Measurements from ENCODE around the gene AFAP1.

The AFAP1 gene

GRCh38 chr4:7970361-7970946 is 30.8 kb upstream of the AFAP1 start:
- Histone ChIP-seq H3K4me1 (ENCODE audit: insufficient read depth, low read length, poor library complexity, severe bottlenecking) (no peaks in the 10 kb centered on the region), H4K20me1 (ENCODE audit: insufficient read depth, low read length, poor library complexity, severe bottlenecking) (no peaks in the 10 kb centered on the region), H3K4me2 (ENCODE audit: low read depth, low read length, poor library complexity, severe bottlenecking) (no peak overlapping the region), H3K9me2 (replicated peaks; ENCODE audit: low read depth, low read length) (no peaks in the 10 kb centered on the region), H3K27me3 (ENCODE audit: insufficient read depth, low read length, poor library complexity, severe bottlenecking) (no peaks in the 10 kb centered on the region), H3K4me3 (ENCODE audit: low read length, poor library complexity, severe bottlenecking) (no peak overlapping the region), H3K79me2 (ENCODE audit: insufficient read depth, low read length) (no peaks in the 10 kb centered on the region), H3K9ac (ENCODE audit: low read depth, low read length, poor library complexity, severe bottlenecking) (no peak overlapping the region), H3K9me3 (ENCODE audit: insufficient read depth, low read depth, low read length) (no peaks in the 10 kb centered on the region; the same call in 1 of the 2 replicates), H3F3A (ENCODE audit: low read depth) (no peaks in the 10 kb centered on the region), H2AFZ (ENCODE audit: low read length) (no peak overlapping the region), H3K36me3 (ENCODE audit: insufficient read depth, low read length) (no peaks in the 10 kb centered on the region)
- TF ChIP-seq CTCF (conservative IDR thresholded peaks at IDR 0.05; ENCODE audit: low read length) (no peak), EZH2phosphoT487 (IDR thresholded peaks at IDR 0.05; ENCODE audit: borderline replicate concordance) (no peak)

- no peak overlapping the region for H2AFZ ChIP-seq (ENCODE audit: low read length)
- H4K20me1 ChIP-seq (ENCODE audit: insufficient read depth, low read length, poor library complexity, severe bottlenecking), result no peaks in the 10 kb centered on the region
- no peaks in the 10 kb centered on the region for H3F3A ChIP-seq (ENCODE audit: low read depth)
- H3K27me3 ChIP-seq (ENCODE audit: insufficient read depth, low read length, poor library complexity, severe bottlenecking), result no peaks in the 10 kb centered on the region
- H3K9ac ChIP-seq (ENCODE audit: low read depth, low read length, poor library complexity, severe bottlenecking), result no peak overlapping the region
- H3K4me3 ChIP-seq (ENCODE audit: low read length, poor library complexity, severe bottlenecking), result no peak overlapping the region
- no peak overlapping the region for H3K4me2 ChIP-seq (ENCODE audit: low read depth, low read length, poor library complexity, severe bottlenecking)
- no peaks in the 10 kb centered on the region for H3K36me3 ChIP-seq (ENCODE audit: insufficient read depth, low read length)
- no peaks in the 10 kb centered on the region for H3K9me2 ChIP-seq (replicated peaks; ENCODE audit: low read depth, low read length)
- H3K9me3 ChIP-seq (ENCODE audit: insufficient read depth, low read depth, low read length), result peaks cover 7% of the 10 kb centered on the region; the same call in 1 of the 2 replicates
- no peaks in the 10 kb centered on the region for H3K4me1 ChIP-seq (ENCODE audit: insufficient read depth, low read length, poor library complexity, severe bottlenecking)
- TF ChIP-seq EZH2phosphoT487 (IDR thresholded peaks at IDR 0.05; ENCODE audit: borderline replicate concordance) (no peak), CTCF (conservative IDR thresholded peaks at IDR 0.05; ENCODE audit: low read length) (no peak)
- no peaks in the 10 kb centered on the region for H3K79me2 ChIP-seq (ENCODE audit: insufficient read depth, low read length)
Measured at GRCh38 chr4:7968262-7968896, 28.7 kb upstream of the AFAP1 start.

GRCh38 chr4:7967501-7968261 is 28.0 kb upstream of the AFAP1 start:
- H3K4me2 ChIP-seq (ENCODE audit: low read depth, low read length, poor library complexity, severe bottlenecking), result no peak overlapping the region
- H3K9me3 ChIP-seq (ENCODE audit: insufficient read depth, low read depth, low read length), result peaks cover 14% of the 10 kb centered on the region; the same call in 1 of the 2 replicates
- H3K9ac ChIP-seq (ENCODE audit: low read depth, low read length, poor library complexity, severe bottlenecking), result no peak overlapping the region
- no peaks in the 10 kb centered on the region for H4K20me1 ChIP-seq (ENCODE audit: insufficient read depth, low read length, poor library complexity, severe bottlenecking)
- H3K9me2 ChIP-seq (replicated peaks; ENCODE audit: low read depth, low read length), result no peaks in the 10 kb centered on the region
- no peak overlapping the region for H3K4me3 ChIP-seq (ENCODE audit: low read length, poor library complexity, severe bottlenecking)
- TF ChIP-seq EZH2phosphoT487 (IDR thresholded peaks at IDR 0.05; ENCODE audit: borderline replicate concordance) (no peak), CTCF (conservative IDR thresholded peaks at IDR 0.05; ENCODE audit: low read length) (no peak)
- H3K4me1 ChIP-seq (ENCODE audit: insufficient read depth, low read length, poor library complexity, severe bottlenecking), result no peaks in the 10 kb centered on the region
- no peaks in the 10 kb centered on the region for H3K36me3 ChIP-seq (ENCODE audit: insufficient read depth, low read length)
- H3F3A ChIP-seq (ENCODE audit: low read depth), result no peaks in the 10 kb centered on the region
- H2AFZ ChIP-seq (ENCODE audit: low read length), result no peak overlapping the region
- H3K27me3 ChIP-seq (ENCODE audit: insufficient read depth, low read length, poor library complexity, severe bottlenecking), result no peaks in the 10 kb centered on the region
- no peaks in the 10 kb centered on the region for H3K79me2 ChIP-seq (ENCODE audit: insufficient read depth, low read length)

All from Loucy (cell line).